ENCODE results near the gene DRD2.

- TF ChIP-seq POLR2A (IDR thresholded peaks at IDR 0.05) (no peak), CTCF (IDR thresholded peaks at IDR 0.05) (no peak), POLR2AphosphoS5 (IDR thresholded peaks at IDR 0.05; ENCODE audit: insufficient read depth in 1 of 2, low read depth in 1 of 2) (no peak)
Observed at GRCh38 chr11:113385749-113386148, 89.4 kb downstream of the DRD2 start.

Data from vagina (tissue), 2 donors.